SH-SY5Y (cell line): ENCODE results near the gene CMSS1.

Source experiments
- GATA2 ChIP-seq: IDR thresholded peaks from 2 replicates; pipeline ENCODE4 v1.6.1; 2011; ENCODE audit warnings: mild to moderate bottlenecking, low read depth, low read length
- GATA3 ChIP-seq: IDR thresholded peaks from 2 replicates; pipeline ENCODE4 v1.6.1; 2011; ENCODE audit warnings: low read depth, mild to moderate bottlenecking, low read length, moderate library complexity

DNA sequence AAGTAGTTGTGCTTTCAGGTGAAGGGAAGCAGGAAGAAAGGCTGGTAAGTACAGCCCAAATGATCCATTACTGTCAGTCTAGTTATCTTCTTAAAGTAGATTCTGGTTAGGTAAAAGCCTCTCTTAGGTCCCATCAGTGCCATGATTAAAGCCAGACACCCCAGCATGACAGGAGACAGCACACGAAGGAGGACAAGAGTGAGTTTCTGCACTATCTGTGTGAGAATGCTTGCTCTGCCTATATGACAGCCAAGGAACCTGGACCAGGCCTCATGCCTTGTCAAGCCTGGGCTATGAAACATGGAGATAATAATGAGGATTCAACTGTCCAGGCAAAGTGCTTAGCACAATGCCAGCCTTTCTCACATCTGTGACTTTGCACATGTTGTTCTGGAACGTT, 310.1 kb downstream of the CMSS1 start:
- TF ChIP-seq GATA3 (no peak), GATA2 (no peak)
